Stomach (tissue), 4 donors: ENCODE data around the gene SPATA33.

Experiments used
- EP300 ChIP-seq: sonication (generic); formaldehyde crosslinking; IDR thresholded peaks from one replicate; pipeline ENCODE4 v1.6.1; 2017; ENCODE audit warnings: antibody characterized with exemption
- POLR2A ChIP-seq, 4 donors: fragments of 450-650 bp; IDR thresholded peaks; one replicate each; pipeline ENCODE4 v1.6.1; 2016; ENCODE audit warnings: antibody characterized with exemption in 4 of 4, control low read depth in 2 of 4, mild to moderate bottlenecking in 1 of 4, moderate library complexity in 1 of 4
- POLR2AphosphoS5 ChIP-seq, 3 donors: sonication (generic); formaldehyde crosslinking; IDR thresholded peaks; one replicate each; pipeline ENCODE4 v1.6.1; 2016; ENCODE audit warnings: antibody characterized with exemption in 3 of 3
- TF ChIP-seq, protein P1 (sequence below), 7 experiments: fragments of 450-650 bp in 4 of 7; fragments of 200-600 bp in 3 of 7; sonication (generic) in 3 of 7; IDR thresholded peaks; one replicate each; pipeline ENCODE4 v1.5.1; 2016 to 2019; ENCODE audit warnings: antibody characterized with exemption in 7 of 7, control low read depth in 2 of 7, mild to moderate bottlenecking in 1 of 7

DNA sequence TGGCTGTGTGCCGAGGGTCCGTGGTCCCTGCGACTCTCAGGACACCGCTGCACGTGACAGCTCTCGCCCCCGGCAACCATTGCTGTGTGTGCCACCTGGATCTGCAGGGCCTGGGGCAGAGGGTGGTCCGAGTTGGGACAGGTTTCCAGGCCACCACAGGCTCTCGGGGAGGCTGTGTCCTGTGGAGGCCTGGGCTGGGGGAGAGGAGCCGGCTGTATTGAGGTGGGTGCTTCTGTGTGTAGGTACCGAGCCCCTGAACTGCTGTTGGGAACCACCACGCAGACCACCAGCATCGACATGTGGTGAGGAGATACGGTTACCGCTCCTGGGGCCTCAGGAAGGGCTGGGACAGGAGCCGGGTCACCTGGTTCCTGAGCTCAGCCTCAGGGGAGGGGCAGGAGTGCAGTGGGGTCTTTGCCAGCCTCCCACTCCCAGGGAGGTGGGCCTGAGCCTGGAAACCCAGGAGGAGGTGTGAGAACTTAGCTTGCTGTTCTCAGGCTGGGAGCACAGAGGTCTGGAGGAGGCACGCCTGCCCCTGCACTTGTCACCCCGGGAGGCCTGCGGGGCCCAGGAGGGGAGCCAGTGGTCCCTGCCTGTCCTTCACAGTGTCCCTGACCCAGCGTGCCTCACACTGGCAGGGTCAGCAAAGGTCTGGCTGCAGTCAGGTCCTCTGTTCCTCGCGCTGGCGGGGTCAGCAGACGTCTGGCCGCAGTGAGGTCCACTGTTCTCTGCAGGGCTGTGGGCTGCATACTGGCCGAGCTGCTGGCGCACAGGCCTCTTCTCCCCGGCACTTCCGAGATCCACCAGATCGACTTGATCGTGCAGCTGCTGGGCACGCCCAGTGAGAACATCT lies 36.5 kb downstream of the SPATA33 start:
- TF ChIP-seq, protein P1, sequence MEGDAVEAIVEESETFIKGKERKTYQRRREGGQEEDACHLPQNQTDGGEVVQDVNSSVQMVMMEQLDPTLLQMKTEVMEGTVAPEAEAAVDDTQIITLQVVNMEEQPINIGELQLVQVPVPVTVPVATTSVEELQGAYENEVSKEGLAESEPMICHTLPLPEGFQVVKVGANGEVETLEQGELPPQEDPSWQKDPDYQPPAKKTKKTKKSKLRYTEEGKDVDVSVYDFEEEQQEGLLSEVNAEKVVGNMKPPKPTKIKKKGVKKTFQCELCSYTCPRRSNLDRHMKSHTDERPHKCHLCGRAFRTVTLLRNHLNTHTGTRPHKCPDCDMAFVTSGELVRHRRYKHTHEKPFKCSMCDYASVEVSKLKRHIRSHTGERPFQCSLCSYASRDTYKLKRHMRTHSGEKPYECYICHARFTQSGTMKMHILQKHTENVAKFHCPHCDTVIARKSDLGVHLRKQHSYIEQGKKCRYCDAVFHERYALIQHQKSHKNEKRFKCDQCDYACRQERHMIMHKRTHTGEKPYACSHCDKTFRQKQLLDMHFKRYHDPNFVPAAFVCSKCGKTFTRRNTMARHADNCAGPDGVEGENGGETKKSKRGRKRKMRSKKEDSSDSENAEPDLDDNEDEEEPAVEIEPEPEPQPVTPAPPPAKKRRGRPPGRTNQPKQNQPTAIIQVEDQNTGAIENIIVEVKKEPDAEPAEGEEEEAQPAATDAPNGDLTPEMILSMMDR (IDR thresholded peaks at IDR 0.05) = no peak
- TF ChIP-seq POLR2A (IDR thresholded peaks at IDR 0.05) = no peak
- TF ChIP-seq POLR2AphosphoS5 (IDR thresholded peaks at IDR 0.05) = no peak
- no peak for TF ChIP-seq EP300
